PC-9 (cell line): ENCODE data around the gene DLGAP4. TPM values are rescaled to one million over a fixed set of nuclear protein-coding genes. Genes with fewer than 3 reads are reported as not detected.

ENCODE experiments used
- BruUV-seq: library from RNA; stranded (reverse); fragments of 400-500 nt; replicated peaks from 2 replicates; lab custom pipeline; 2021; lab: Mats Ljungman, UMichigan
- CTCF ChIA-PET: fragments of 300-600 bp; sonication (Branson Sonifier 250); formaldehyde crosslinking; loops from one replicate; lab custom pipeline; 2022; ENCODE audit warnings: antibody characterized with exemption; lab: Charles Lee
- POLR2A ChIA-PET: fragments of 300-600 bp; sonication (Branson Sonifier 250); formaldehyde crosslinking; loops from one replicate; lab custom pipeline; 2022; ENCODE audit warnings: antibody characterized with exemption; ENCODE audit not compliant: unreplicated experiment; lab: Charles Lee
- DNase-seq, 2 experiments: peaks; one replicate each; pipeline versions ENCODE4 v3.0.0 to v3.0.0-alpha.2; 2015 to 2022; ENCODE audit warnings: mixed read lengths in 1 of 2
- H2AFZ ChIP-seq: fragments of 200-600 bp; sonication (generic); 2 replicates; pipeline ENCODE4 v1.8.1; 2017; ENCODE audit warnings: antibody characterized with exemption
- H3F3A ChIP-seq: fragments of 200-600 bp; sonication (generic); 2 replicates; pipeline ENCODE4 v1.8.1; 2017; ENCODE audit warnings: antibody characterized with exemption, mild to moderate bottlenecking, low read depth; ENCODE audit not compliant: insufficient read depth
- H3K27ac ChIP-seq: fragments of 200-600 bp; sonication (generic); 2 replicates; pipeline ENCODE4 v1.6.1; 2016; ENCODE audit warnings: mixed run types
- H3K27me3 ChIP-seq: fragments of 200-600 bp; sonication (generic); 2 replicates; pipeline ENCODE4 v1.6.1; 2016; ENCODE audit warnings: low read depth, mixed run types; ENCODE audit not compliant: insufficient read depth
- H3K36me3 ChIP-seq: fragments of 200-600 bp; sonication (generic); 2 replicates; pipeline ENCODE4 v1.6.1; 2016; ENCODE audit warnings: low read depth, mixed run types
- H3K4me1 ChIP-seq: fragments of 200-600 bp; sonication (generic); replicated peaks from 2 replicates; pipeline ENCODE4 v1.6.1; 2016; ENCODE audit warnings: mixed run types; ENCODE audit not compliant: insufficient read depth
- H3K4me2 ChIP-seq: fragments of 200-600 bp; sonication (generic); 2 replicates; pipeline ENCODE4 v1.6.1; 2017; ENCODE audit warnings: mixed run types
- H3K4me3 ChIP-seq: fragments of 200-600 bp; sonication (generic); 2 replicates; pipeline ENCODE4 v1.6.1; 2016; ENCODE audit warnings: mixed run types
- H3K79me2 ChIP-seq: fragments of 200-600 bp; sonication (generic); 2 replicates; pipeline ENCODE4 v1.6.1; 2017; ENCODE audit warnings: low read depth, mixed run types
- H3K9me2 ChIP-seq: fragments of 200-600 bp; sonication (generic); 2 replicates; pipeline ENCODE4 v1.8.1; 2017; ENCODE audit warnings: mild to moderate bottlenecking; ENCODE audit not compliant: insufficient read depth
- H3K9me3 ChIP-seq: fragments of 200-600 bp; sonication (generic); 2 replicates; pipeline ENCODE4 v1.8.1; 2016; ENCODE audit warnings: low read depth; ENCODE audit not compliant: insufficient read depth
- H4K20me1 ChIP-seq: fragments of 200-600 bp; sonication (generic); 2 replicates; pipeline ENCODE4 v1.8.1; 2017; ENCODE audit not compliant: insufficient read depth
- EZH2 ChIP-seq: fragments of 200-600 bp; sonication (generic); IDR thresholded peaks from 2 replicates; pipeline ENCODE4 v1.8.0; 2017; ENCODE audit warnings: antibody characterized with exemption, low read depth
- intact Hi-C: fragments of 100-400 bp; cut with micrococcal nuclease; formaldehyde crosslinking; loops from one replicate; pipeline ENCODE4 v1.10.0; 2022; ENCODE audit not compliant: unreplicated experiment
- total RNA-seq: library from RNA; stranded (reverse); gene quantifications from 2 replicates; pipeline ENCODE4 v1.2.3, GENCODE V29; 2021
- TF ChIP-seq, protein P1 (sequence below): fragments of 200-600 bp; sonication (generic); conservative IDR thresholded peaks from 2 replicates; pipeline ENCODE4 v1.6.1; 2017; ENCODE audit warnings: mixed run types, antibody characterized with exemption, mild to moderate bottlenecking, moderate library complexity

DLGAP4 gene
- total RNA-seq, 1 experiment from 2014 or later, result 62.6 TPM

DNA sequence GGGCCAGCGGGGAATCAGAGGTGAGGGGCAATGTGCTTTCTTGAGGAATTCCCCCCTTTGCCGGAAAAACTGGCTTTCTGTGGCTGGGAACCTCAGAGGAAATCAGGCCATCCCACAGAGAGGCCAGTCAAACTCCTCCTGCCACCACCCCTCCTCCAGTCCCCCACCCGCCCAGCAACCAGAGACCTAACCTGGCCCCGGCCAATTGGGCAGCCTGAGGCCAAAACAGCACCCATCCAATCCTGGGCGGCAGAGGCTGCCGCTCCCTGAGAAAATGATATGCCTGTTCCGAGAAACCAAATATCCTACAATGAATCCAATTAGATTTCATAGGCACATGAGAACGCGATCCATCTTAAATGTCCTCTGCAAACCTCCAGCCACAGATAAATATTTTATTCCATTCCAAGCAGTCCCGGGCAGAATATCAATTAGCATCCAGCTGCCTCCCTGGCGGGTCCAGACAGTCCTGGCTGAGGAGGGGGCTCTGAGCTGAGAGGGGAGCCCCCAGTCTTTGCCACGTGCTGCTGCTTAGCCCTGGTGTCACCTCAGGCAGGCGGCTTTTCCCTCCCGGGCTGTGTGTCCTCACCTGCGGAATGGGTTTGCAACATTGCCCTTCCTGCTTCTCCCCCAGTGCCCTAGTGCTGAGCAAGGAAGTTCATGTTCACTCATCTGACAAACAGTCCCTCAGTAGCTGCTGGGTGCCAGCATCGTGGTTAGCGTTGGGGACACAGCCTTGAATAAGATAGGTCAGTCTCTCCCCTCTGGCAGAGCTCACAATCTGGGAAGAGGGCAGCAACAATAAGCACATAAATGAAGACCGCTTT is 95.0 kb downstream of the DLGAP4 start:
- no TSS peak for BruUV-seq
- H3K79me2 ChIP-seq, result no peaks in the 10 kb centered on the region
- peak overlapping the region; percentile 13; the same call in 1 of the 2 replicates for H3K4me2 ChIP-seq
- no peaks in the 10 kb centered on the region for H3K36me3 ChIP-seq
- no peak for DNase-seq
- no peak for TF ChIP-seq EZH2
- TF ChIP-seq, protein P1, sequence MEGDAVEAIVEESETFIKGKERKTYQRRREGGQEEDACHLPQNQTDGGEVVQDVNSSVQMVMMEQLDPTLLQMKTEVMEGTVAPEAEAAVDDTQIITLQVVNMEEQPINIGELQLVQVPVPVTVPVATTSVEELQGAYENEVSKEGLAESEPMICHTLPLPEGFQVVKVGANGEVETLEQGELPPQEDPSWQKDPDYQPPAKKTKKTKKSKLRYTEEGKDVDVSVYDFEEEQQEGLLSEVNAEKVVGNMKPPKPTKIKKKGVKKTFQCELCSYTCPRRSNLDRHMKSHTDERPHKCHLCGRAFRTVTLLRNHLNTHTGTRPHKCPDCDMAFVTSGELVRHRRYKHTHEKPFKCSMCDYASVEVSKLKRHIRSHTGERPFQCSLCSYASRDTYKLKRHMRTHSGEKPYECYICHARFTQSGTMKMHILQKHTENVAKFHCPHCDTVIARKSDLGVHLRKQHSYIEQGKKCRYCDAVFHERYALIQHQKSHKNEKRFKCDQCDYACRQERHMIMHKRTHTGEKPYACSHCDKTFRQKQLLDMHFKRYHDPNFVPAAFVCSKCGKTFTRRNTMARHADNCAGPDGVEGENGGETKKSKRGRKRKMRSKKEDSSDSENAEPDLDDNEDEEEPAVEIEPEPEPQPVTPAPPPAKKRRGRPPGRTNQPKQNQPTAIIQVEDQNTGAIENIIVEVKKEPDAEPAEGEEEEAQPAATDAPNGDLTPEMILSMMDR, result no peak
- H3K4me1 ChIP-seq, result no peaks in the 10 kb centered on the region
- H2AFZ ChIP-seq, result no peak overlapping the region
- H3K27ac ChIP-seq, result no peak overlapping the region
- H3F3A ChIP-seq, result peaks cover 11% of the 10 kb centered on the region; the same call in 1 of the 2 replicates
- ChIA-PET POLR2A (no interaction called here), CTCF (no interaction called here)
- H4K20me1 ChIP-seq, result no peaks in the 10 kb centered on the region
- H3K4me3 ChIP-seq, result no peak overlapping the region
- no peaks in the 10 kb centered on the region for H3K9me2 ChIP-seq
- intact Hi-C loops, result no loop called here
- no peaks in the 10 kb centered on the region for H3K9me3 ChIP-seq
- H3K27me3 ChIP-seq, result peaks cover 35% of the 10 kb centered on the region

DNA sequence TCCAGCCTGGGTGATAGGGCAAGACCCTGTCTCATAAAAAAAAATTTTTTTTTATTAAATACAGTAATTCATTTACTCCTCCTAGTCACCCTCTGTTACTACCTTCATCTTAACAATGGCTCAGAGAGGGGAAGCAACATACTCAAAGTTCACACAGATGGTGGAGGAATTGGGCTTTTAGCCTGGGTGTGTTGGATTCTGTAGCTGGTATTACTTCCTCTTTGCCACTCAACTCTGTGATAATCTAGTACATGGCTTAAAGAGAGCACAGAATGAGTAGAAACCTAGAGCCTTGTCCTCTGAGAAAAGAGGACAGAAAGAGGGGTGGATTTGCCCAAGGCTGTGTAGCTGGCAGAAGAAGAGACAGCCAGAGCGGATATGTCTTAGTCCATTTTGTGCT is 96.6 kb downstream of the DLGAP4 start:
- Histone ChIP-seq H3F3A (no peaks in the 10 kb centered on the region), H3K27ac (no peak overlapping the region), H2AFZ (no peak overlapping the region), H4K20me1 (no peaks in the 10 kb centered on the region), H3K36me3 (no peaks in the 10 kb centered on the region), H3K4me3 (no peak overlapping the region), H3K4me2 (no peak overlapping the region), H3K4me1 (no peaks in the 10 kb centered on the region), H3K9me3 (no peaks in the 10 kb centered on the region), H3K27me3 (peaks cover 35% of the 10 kb centered on the region), H3K9me2 (no peaks in the 10 kb centered on the region), H3K79me2 (no peaks in the 10 kb centered on the region)
- ChIA-PET CTCF (no interaction called here), POLR2A (no interaction called here)
- intact Hi-C loops, result no loop called here
- no TSS peak for BruUV-seq
- DNase-seq, result no peak
- TF ChIP-seq, protein P1, result no peak
- no peak for TF ChIP-seq EZH2

DNA sequence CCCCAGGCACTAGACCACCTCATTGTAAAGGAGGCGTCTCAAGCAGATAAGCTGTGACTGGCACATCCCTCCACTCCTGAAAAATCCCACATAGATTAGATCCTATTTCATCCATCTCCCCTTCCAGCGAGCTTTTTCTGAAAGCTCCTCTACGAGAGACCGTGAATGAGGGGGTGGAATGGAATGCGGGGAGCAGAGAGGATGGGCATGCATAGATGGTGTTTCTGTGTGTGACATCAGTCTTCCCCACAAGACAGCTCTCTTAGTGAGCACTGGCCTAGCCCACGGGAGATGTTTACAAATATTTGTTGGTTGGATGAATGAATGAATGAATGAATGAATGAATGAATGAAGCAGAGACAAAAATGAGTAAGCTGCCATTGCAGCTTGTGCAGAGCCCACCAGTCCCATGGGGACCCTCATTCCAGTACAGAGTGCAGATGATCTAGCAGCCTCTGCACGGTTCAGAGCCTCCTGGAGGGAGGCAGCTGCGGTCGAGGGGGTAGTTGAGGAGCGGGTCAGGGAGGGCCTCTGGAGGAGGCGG is 98.4 kb downstream of the DLGAP4 start:
- ChIA-PET POLR2A (no interaction called here), CTCF (no interaction called here)
- no peak for DNase-seq
- H3K27me3 ChIP-seq, result peaks cover 35% of the 10 kb centered on the region
- no peaks in the 10 kb centered on the region for H3K9me3 ChIP-seq
- BruUV-seq, result no TSS peak
- H3K36me3 ChIP-seq, result no peaks in the 10 kb centered on the region
- no peak overlapping the region for H3K27ac ChIP-seq
- no peaks in the 10 kb centered on the region for H3K4me1 ChIP-seq
- no peak overlapping the region for H3K4me3 ChIP-seq
- no peak overlapping the region for H3K4me2 ChIP-seq
- no peak overlapping the region for H2AFZ ChIP-seq
- no peaks in the 10 kb centered on the region for H4K20me1 ChIP-seq
- H3F3A ChIP-seq, result no peaks in the 10 kb centered on the region
- TF ChIP-seq, protein P1, result no peak
- TF ChIP-seq EZH2, result no peak
- no peaks in the 10 kb centered on the region for H3K9me2 ChIP-seq
- no peaks in the 10 kb centered on the region for H3K79me2 ChIP-seq
- intact Hi-C loops, result no loop called here
